Thyroid gland (tissue), 4 donors: ENCODE measurements around the gene BTN3A1. TPM values are rescaled to one million over a fixed set of nuclear protein-coding genes. Genes with fewer than 3 reads are reported as not detected.

Experiments
- DNase-seq, 2 donors: peaks; one replicate each; pipeline ENCODE4 v3.0.0-alpha.2; 2019
- H3K27ac ChIP-seq, 3 donors: fragments of 200-600 bp; sonication (generic); 1 replicate in 2 of 3; 2 replicates in 1 of 3; pipeline ENCODE4 v1.5.1; 2016 to 2019; ENCODE audit warnings: mild to moderate bottlenecking in 1 of 3, moderate library complexity in 1 of 3
- H3K27me3 ChIP-seq: fragments of 200-600 bp; sonication (generic); one replicate; pipeline ENCODE4 v1.5.1; 2019
- H3K36me3 ChIP-seq, 2 donors: fragments of 200-600 bp; sonication (generic); one replicate each; pipeline ENCODE4 v1.5.1; 2016 to 2019
- H3K4me1 ChIP-seq, 2 donors: fragments of 200-600 bp; sonication (generic); one replicate each; pipeline ENCODE4 v1.5.1; 2017 to 2019
- H3K4me3 ChIP-seq, 3 donors: fragments of 200-600 bp; sonication (generic); replicated peaks in 1 of 3; 1 replicate in 2 of 3; 2 replicates in 1 of 3; pipeline ENCODE4 v1.5.1; 2016; ENCODE audit warnings: mild to moderate bottlenecking in 1 of 3
- H3K9me3 ChIP-seq: fragments of 200-600 bp; sonication (generic); one replicate; pipeline ENCODE4 v1.5.1; 2017
- POLR2A ChIP-seq, 2 donors: fragments of 450-650 bp; IDR thresholded peaks; one replicate each; pipeline ENCODE4 v1.6.1; 2017; ENCODE audit warnings: antibody characterized with exemption in 2 of 2, mild to moderate bottlenecking in 2 of 2, moderate library complexity in 1 of 2
- WGBS, 2 donors: methylation state at CpG; one replicate each; pipeline ENCODE4 v1.1.5; 2017; 5-methylcytosine and 5-hydroxymethylcytosine counted together
- intact Hi-C: fragments of 100-400 bp; cut with DNase I; formaldehyde crosslinking; loops from one replicate; pipeline ENCODE4 v1.15.1; 2023
- total RNA-seq, 4 donors: library from RNA; depleted of rRNA; stranded (reverse); fragments of >200 nt; gene quantifications; one replicate each; pipeline ENCODE4 v1.2.3, GENCODE V29; 2016
- TF ChIP-seq, protein P1 (sequence below), 6 experiments: fragments of 200-600 bp in 3 of 6; fragments of 450-650 bp in 3 of 6; sonication (generic) in 3 of 6; IDR thresholded peaks; one replicate each; pipeline ENCODE4 v1.5.1; 2016 to 2019; ENCODE audit warnings: antibody characterized with exemption in 6 of 6, mild to moderate bottlenecking in 2 of 6, inconsistent platforms in 1 of 6, moderate library complexity in 1 of 6

BTN3A1 gene
- total RNA-seq, 4 donors from 2014 or later, result 8.8 to 18.3 (median 12.9) TPM

DNA sequence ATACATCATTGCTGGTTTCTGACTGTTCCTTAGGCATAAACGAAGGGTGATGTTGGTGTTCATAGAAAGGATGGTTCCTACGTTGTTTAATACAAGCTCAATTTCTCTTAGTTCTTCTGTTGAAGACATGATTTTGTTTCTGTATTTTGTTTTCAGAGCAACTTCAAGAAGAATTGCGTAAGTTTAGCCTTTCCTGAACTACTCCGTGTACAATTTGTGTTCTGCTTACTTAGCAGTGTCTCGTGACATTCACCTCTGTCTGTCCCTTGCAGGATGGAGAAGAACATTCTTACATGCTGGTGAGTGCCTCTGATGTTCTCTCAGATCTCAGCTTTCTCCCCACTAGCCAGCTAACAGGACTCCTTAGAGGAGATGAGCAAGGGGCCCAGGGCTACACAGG, 11.5 kb upstream of the BTN3A1 start:
- intact Hi-C loops, result no loop called here
- no peak for DNase-seq
- Histone ChIP-seq H3K9me3 (no peaks in the 10 kb centered on the region), H3K36me3 (peaks cover 0 to 7% of the 10 kb centered on the region in 2 donors), H3K27ac (no peak overlapping the region), H3K4me3 (no peak overlapping the region), H3K4me1 (no peaks in the 10 kb centered on the region), H3K27me3 (no peaks in the 10 kb centered on the region)
- TF ChIP-seq, protein P1, sequence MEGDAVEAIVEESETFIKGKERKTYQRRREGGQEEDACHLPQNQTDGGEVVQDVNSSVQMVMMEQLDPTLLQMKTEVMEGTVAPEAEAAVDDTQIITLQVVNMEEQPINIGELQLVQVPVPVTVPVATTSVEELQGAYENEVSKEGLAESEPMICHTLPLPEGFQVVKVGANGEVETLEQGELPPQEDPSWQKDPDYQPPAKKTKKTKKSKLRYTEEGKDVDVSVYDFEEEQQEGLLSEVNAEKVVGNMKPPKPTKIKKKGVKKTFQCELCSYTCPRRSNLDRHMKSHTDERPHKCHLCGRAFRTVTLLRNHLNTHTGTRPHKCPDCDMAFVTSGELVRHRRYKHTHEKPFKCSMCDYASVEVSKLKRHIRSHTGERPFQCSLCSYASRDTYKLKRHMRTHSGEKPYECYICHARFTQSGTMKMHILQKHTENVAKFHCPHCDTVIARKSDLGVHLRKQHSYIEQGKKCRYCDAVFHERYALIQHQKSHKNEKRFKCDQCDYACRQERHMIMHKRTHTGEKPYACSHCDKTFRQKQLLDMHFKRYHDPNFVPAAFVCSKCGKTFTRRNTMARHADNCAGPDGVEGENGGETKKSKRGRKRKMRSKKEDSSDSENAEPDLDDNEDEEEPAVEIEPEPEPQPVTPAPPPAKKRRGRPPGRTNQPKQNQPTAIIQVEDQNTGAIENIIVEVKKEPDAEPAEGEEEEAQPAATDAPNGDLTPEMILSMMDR (IDR thresholded peaks at IDR 0.05), result no peak
- no peak for TF ChIP-seq POLR2A (IDR thresholded peaks at IDR 0.05)
- 82 to 83% methylated on average over 5 of the region's 5 CpGs for WGBS, 2 donors

DNA sequence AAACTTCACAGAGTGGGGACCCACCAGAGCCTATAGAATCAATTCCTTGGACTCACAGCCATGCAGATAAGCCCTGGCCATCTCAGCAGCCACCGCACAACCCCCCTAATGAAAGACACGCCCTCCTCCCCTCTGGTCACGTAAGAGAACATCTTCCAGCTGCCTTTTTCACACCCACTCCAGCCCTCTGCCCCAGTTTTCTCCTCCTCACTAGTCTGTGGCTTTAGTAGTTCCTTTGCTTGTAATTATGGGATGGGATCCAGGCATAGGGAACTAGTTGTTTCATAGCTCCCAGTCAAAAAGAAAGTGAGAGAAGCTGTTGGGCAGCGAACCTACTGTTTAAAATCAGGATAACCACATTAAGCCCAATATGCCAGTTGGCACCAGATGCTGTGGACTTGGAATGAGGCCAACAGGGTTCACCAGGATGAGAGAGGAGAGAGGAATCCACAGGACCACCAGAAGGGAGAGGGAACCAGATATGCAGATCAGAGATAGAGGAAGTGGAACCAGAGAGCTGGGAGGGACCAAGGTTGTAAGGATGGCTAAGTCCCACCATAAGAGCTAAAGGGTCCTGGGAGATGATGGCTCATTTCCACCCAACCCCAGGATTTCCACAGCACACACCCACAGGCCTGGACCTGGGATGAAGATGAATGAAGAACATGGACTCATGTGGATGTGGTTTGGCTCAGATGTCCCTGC, 9.0 kb upstream of the BTN3A1 start:
- TF ChIP-seq POLR2A (IDR thresholded peaks at IDR 0.05), result no peak
- TF ChIP-seq, protein P1 (IDR thresholded peaks at IDR 0.05), result no peak
- Histone ChIP-seq H3K27me3 (no peaks in the 10 kb centered on the region), H3K4me3 (no peak overlapping the region), H3K27ac (no peak overlapping the region), H3K9me3 (no peaks in the 10 kb centered on the region), H3K36me3 (peaks cover 0 to 7% of the 10 kb centered on the region in 2 donors), H3K4me1 (no peaks in the 10 kb centered on the region)
- DNase-seq, result no peak
- intact Hi-C loops, result no loop called here
- WGBS, 2 donors, result 81 to 82% methylated on average over 4 of the region's 4 CpGs

DNA sequence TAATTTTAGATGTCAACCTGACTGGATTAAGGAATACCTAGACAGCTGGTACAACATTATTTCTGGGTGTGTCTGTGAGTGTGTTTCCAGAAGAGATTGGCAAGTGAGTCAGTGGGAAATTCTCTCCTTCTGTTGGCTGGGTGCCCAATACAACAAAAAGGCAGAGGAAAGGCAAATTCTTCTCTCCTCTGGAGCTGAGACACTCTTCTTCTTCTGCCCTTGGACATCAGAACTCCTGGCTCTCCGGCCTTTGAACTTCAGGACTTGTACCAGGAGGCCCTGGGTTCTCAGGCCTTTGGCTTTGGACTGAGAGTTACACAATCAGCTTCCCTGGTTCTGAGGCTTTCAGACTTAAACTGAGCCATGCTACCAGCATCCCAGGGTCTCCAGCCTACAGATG, 7.8 kb upstream of the BTN3A1 start:
- Histone ChIP-seq H3K4me3 (no peak overlapping the region), H3K9me3 (no peaks in the 10 kb centered on the region), H3K4me1 (no peaks in the 10 kb centered on the region), H3K27me3 (no peaks in the 10 kb centered on the region), H3K27ac (no peak overlapping the region), H3K36me3 (peaks cover 0 to 7% of the 10 kb centered on the region in 2 donors)
- 88 to 93% methylated on average over 1 of the region's 1 CpG for WGBS, 2 donors
- intact Hi-C loops, result no loop called here
- DNase-seq, result no peak
- TF ChIP-seq, protein P1 (IDR thresholded peaks at IDR 0.05), result no peak
- TF ChIP-seq POLR2A (IDR thresholded peaks at IDR 0.05), result no peak

DNA sequence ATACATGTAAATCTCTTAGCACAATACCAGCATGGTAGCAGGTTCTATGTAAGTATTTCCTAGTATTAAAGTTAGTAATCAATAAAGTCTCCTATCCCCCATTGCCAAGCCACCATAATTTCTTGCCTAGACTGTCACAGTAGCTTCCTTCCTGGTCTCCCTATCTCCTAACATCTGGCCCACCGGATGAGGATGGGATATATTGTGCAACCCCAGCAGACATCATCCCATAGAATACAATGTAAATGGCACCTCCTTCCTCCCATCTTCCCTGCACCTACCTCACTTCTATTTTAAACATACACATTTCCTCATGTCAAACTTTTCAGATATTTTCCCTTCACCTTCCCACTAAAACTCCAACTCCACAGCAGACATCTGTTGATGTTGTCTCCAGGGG, 3.5 kb upstream of the BTN3A1 start:
- no peak for TF ChIP-seq POLR2A (IDR thresholded peaks at IDR 0.05)
- TF ChIP-seq, protein P1 (IDR thresholded peaks at IDR 0.05), result no peak
- peaks cover 9 to 11% of the 10 kb centered on the region in 2 donors for H3K4me1 ChIP-seq
- H3K9me3 ChIP-seq, result no peaks in the 10 kb centered on the region
- 85 to 97% methylated on average over 1 of the region's 1 CpG for WGBS, 2 donors
- no peak for DNase-seq
- no peaks in the 10 kb centered on the region for H3K27me3 ChIP-seq
- H3K36me3 ChIP-seq, result no peaks in the 10 kb centered on the region
- H3K4me3 ChIP-seq, result no peak overlapping the region
- no peak overlapping the region for H3K27ac ChIP-seq
- intact Hi-C loops, result no loop called here

DNA sequence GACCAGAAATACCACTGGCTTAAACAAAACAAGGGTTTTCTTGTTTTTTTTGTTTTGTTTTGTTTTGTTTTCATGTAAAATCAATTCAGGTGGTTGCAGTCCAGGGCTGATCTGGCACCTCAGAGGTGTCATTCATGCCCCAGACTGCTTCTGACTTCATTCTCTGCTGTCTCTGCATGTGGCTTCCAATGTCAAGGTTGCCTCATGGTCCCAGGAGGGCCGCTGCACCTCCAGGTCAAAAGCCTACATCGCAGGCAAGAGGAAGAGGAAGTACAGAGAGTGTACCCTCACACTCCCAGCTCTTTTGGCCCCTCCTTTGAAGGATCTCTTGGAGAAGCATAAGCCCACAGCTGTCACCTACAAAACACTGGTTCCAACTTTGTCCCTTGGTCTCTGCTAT, 1.4 kb upstream of the BTN3A1 start:
- Histone ChIP-seq H3K36me3 (no peaks in the 10 kb centered on the region), H3K4me1 (peaks cover 11 to 17% of the 10 kb centered on the region in 2 donors), H3K4me3 (no peak overlapping the region), H3K27me3 (no peaks in the 10 kb centered on the region), H3K27ac (no peak overlapping the region), H3K9me3 (no peaks in the 10 kb centered on the region)
- WGBS, 2 donors, result 75 to 81% methylated on average over 2 of the region's 2 CpGs
- TF ChIP-seq, protein P1 (IDR thresholded peaks at IDR 0.05), result no peak
- no peak for TF ChIP-seq POLR2A (IDR thresholded peaks at IDR 0.05)
- DNase-seq, result no peak
- intact Hi-C loops, result no loop called here
